ENCODE measurements around the gene DNAJC12. TPM values are rescaled to one million over a fixed set of nuclear protein-coding genes. Genes with fewer than 3 reads are reported as not detected.
"Not testable (repeated sequence)": the region's sequence is repeated elsewhere in the genome, so short reads cannot be mapped to it uniquely, and the experiment has no call there.

Gene DNAJC12
- polyA plus RNA-seq (ENCODE audit: insufficient read depth in 1 of 5, insufficient read length in 5 of 5, low replicate concordance in 1 of 5): 1 to 10 TPM; 6.6 to 9.4 (median 8.2) TPM
- long read RNA-seq, donor 1, transcript DNAJC12-201 (5 exons, 1,201 nt): major isoform, 5 of 5 reads
- long read RNA-seq, donor 1, partial matches to known transcripts: 0 of 5 reads
- long read RNA-seq, donor 1, other reads (novel, unspliced or antisense): 0 of 5 reads
- long read RNA-seq, donor 2, partial matches to known transcripts: 0 of 5 reads
- long read RNA-seq, donor 2, other reads (novel, unspliced or antisense): 0 of 5 reads
- long read RNA-seq, donor 3, partial matches to known transcripts: 0 of 3 reads
- long read RNA-seq, donor 3, other reads (novel, unspliced or antisense): 0 of 3 reads
- long read RNA-seq, donor 4, partial matches to known transcripts: 0 of 3 reads
- long read RNA-seq, donor 4, other reads (novel, unspliced or antisense): 0 of 3 reads
- long read RNA-seq, donor 5, transcript DNAJC12-201 (5 exons, 1,201 nt): major isoform, 9 of 9 reads
- long read RNA-seq, donor 5, partial matches to known transcripts: 0 of 9 reads
- long read RNA-seq, donor 5, other reads (novel, unspliced or antisense): 0 of 9 reads
- long read RNA-seq, donor 6, transcript DNAJC12-201 (5 exons, 1,201 nt): major isoform, 5 of 5 reads
- long read RNA-seq, donor 6, partial matches to known transcripts: 0 of 5 reads
- long read RNA-seq, donor 6, other reads (novel, unspliced or antisense): 0 of 5 reads
- long read RNA-seq, donor 7, partial matches to known transcripts: 0 of 1 reads
- long read RNA-seq, donor 7, other reads (novel, unspliced or antisense): 0 of 1 reads
- long read RNA-seq, donor 8, partial matches to known transcripts: 0 of 2 reads
- long read RNA-seq, donor 8, other reads (novel, unspliced or antisense): 0 of 2 reads

- DNase-seq: peak; percentile 56 to 63
Measured at GRCh38 chr10:67837541-67838314, at the start of gene DNAJC12. TSS of gene DNAJC12 (minus strand) at chr10:67838188. CDS start at chr10:67838011, 177 bp downstream.

GRCh38 chr10:67884842-67885670 lies 47.1 kb upstream of the DNAJC12 start:
- DNase-seq: peak; percentile 70 to 77

- DNase-seq: peak; percentile 95 to 96
Measured at GRCh38 chr10:67884313-67884841, 46.4 kb upstream of the DNAJC12 start, which contains the start of gene SIRT1. TSS of gene SIRT1 (plus strand) at chr10:67884656. CDS start at chr10:67884722, 66 bp downstream.

- no peak for DNase-seq
Measured at GRCh38 chr10:67883710-67884312, 45.8 kb upstream of the DNAJC12 start.

GRCh38 chr10:67878133-67878532 lies 40.1 kb upstream of the DNAJC12 start:
- no peak for DNase-seq

GRCh38 chr10:67877421-67877820 lies 39.4 kb upstream of the DNAJC12 start:
- DNase-seq: not testable (repeated sequence)

GRCh38 chr10:67875340-67876238 lies 37.6 kb upstream of the DNAJC12 start:
- no peak for DNase-seq

- DNase-seq: no peak
Measured at GRCh38 chr10:67869996-67870395, 32.0 kb upstream of the DNAJC12 start.

- no peak for DNase-seq
Measured at GRCh38 chr10:67868132-67868531, 30.1 kb upstream of the DNAJC12 start.

GRCh38 chr10:67864607-67865371 lies 26.8 kb upstream of the DNAJC12 start:
- no peak for DNase-seq

GRCh38 chr10:67863094-67863493 lies 25.1 kb upstream of the DNAJC12 start:
- no peak for DNase-seq

GRCh38 chr10:67861750-67862432 lies 23.9 kb upstream of the DNAJC12 start:
- DNase-seq: no peak

GRCh38 chr10:67858971-67859370 lies 21.0 kb upstream of the DNAJC12 start:
- no peak for DNase-seq

GRCh38 chr10:67853512-67853911 lies 15.5 kb upstream of the DNAJC12 start:
- no peak for DNase-seq

GRCh38 chr10:67852761-67853160 lies 14.8 kb upstream of the DNAJC12 start:
- DNase-seq: no peak

GRCh38 chr10:67851186-67851585 lies 13.2 kb upstream of the DNAJC12 start:
- peak; percentile 81 to 83 for DNase-seq

GRCh38 chr10:67849331-67850011 lies 11.5 kb upstream of the DNAJC12 start:
- peak; percentile 88 to 89 for DNase-seq
